ENCODE measurements around the gene CRYBB3.

GRCh38 chr22:25161017-25161915 lies 38.4 kb upstream of the CRYBB3 start:
- TF ChIP-seq USF1 (IDR thresholded peaks at IDR 0.05) (no peak), FOXM1 (IDR thresholded peaks at IDR 0.05; ENCODE audit: borderline replicate concordance, low read depth) (no peak), YY1 (IDR thresholded peaks at IDR 0.05; ENCODE audit: low read depth) (no peak), EGR1 (IDR thresholded peaks at IDR 0.05) (no peak), REST (IDR thresholded peaks at IDR 0.05; ENCODE audit: low read depth) (no peak), TAF1 (IDR thresholded peaks at IDR 0.05; ENCODE audit: low read depth) (no peak), CREB1 (IDR thresholded peaks at IDR 0.05; ENCODE audit: low read depth) (no peak), RAD21 (IDR thresholded peaks at IDR 0.05; ENCODE audit: low read depth) (no peak)

Data from Ishikawa (cell line).